SK-N-SH (cell line): ENCODE results near the gene IQCK. TPM values are rescaled to one million over a fixed set of nuclear protein-coding genes. Genes with fewer than 3 reads are reported as not detected.

Source experiments
- CTCF ChIA-PET: fragments of 300-600, 350-600 bp; formaldehyde crosslinking; extraction: SDS; loops from one replicate; lab custom pipeline; 2021; lab: Yijun Ruan, JAX
- POLR2A ChIA-PET: fragments of 350-600 bp; sonication (Branson Sonifier 250); formaldehyde crosslinking; extraction: SDS; loops from one replicate; lab custom pipeline; 2020; ENCODE audit warnings: antibody characterized with exemption, inconsistent platforms; lab: Yijun Ruan, JAX
- DNase-seq: peaks from one replicate; pipeline ENCODE4 v3.0.0; 2012
- H2AFZ ChIP-seq: fragments of 200-600 bp; sonication (generic); 2 replicates; pipeline ENCODE4 v1.8.1; 2016; ENCODE audit warnings: antibody characterized with exemption, mild to moderate bottlenecking, low read depth
- H3F3A ChIP-seq: fragments of 200-600 bp; sonication (generic); replicated peaks from 2 replicates; pipeline ENCODE3; 2016; ENCODE audit warnings: antibody characterized with exemption, mild to moderate bottlenecking; ENCODE audit not compliant: insufficient read depth
- H3K27ac ChIP-seq, 2 experiments: fragments of 200-500 bp in 1 of 2; fragments of 200-600 bp in 1 of 2; sonication (Bioruptor generic) in 1 of 2; sonication (generic), shearing (Covaris generic) in 1 of 2; 2 replicates each; pipeline versions ENCODE4 v1.5.1 to v1.6.1; 2014 to 2016; ENCODE audit warnings: low read depth in 2 of 2, inconsistent platforms in 1 of 2, low read length in 1 of 2, mild to moderate bottlenecking in 1 of 2, mixed read lengths in 1 of 2
- H3K27me3 ChIP-seq: fragments of 200-600 bp; sonication (generic), shearing (Covaris generic); 2 replicates; pipeline ENCODE4 v1.6.1; 2016; ENCODE audit warnings: mixed run types; ENCODE audit not compliant: insufficient read depth
- H3K36me3 ChIP-seq, 2 experiments: fragments of 200-500 bp in 1 of 2; fragments of 200-600 bp in 1 of 2; sonication (Bioruptor generic) in 1 of 2; sonication (generic) in 1 of 2; replicated peaks in 1 of 2; 2 replicates each; pipeline versions ENCODE3 to v1.5.1; 2014 to 2016; ENCODE audit warnings: low read length in 1 of 2, mild to moderate bottlenecking in 1 of 2; ENCODE audit not compliant: insufficient read depth in 2 of 2, control insufficient read depth in 1 of 2
- H3K4me1 ChIP-seq, 2 experiments: fragments of 200-500 bp in 1 of 2; fragments of 200-600 bp in 1 of 2; sonication (Bioruptor generic) in 1 of 2; sonication (generic), shearing (Covaris generic) in 1 of 2; 2 replicates each; pipeline versions ENCODE4 v1.5.1 to v1.6.1; 2014 to 2016; ENCODE audit warnings: low read depth in 1 of 2, low read length in 1 of 2, mixed run types in 1 of 2; ENCODE audit not compliant: insufficient read depth in 2 of 2, control insufficient read depth in 1 of 2
- H3K4me2 ChIP-seq: fragments of 200-600 bp; sonication (generic), shearing (Covaris generic); 2 replicates; pipeline ENCODE4 v1.6.1; 2017; ENCODE audit warnings: mixed run types
- H3K4me3 ChIP-seq, 2 experiments: fragments of 200-500 bp in 1 of 2; fragments of 200-600 bp in 1 of 2; sonication (Bioruptor generic) in 1 of 2; sonication (generic), shearing (Covaris generic) in 1 of 2; 2 replicates each; pipeline versions ENCODE4 v1.5.1 to v1.8.1; 2014 to 2016; ENCODE audit warnings: low read depth in 2 of 2, inconsistent platforms in 1 of 2, low read length in 1 of 2, mild to moderate bottlenecking in 1 of 2, mixed read lengths in 1 of 2, moderate library complexity in 1 of 2
- H3K79me2 ChIP-seq: fragments of 200-600 bp; sonication (generic); 2 replicates; pipeline ENCODE4 v1.8.1; 2017; ENCODE audit warnings: mild to moderate bottlenecking; ENCODE audit not compliant: insufficient read depth
- H3K9ac ChIP-seq: fragments of 200-600 bp; sonication (generic); 2 replicates; pipeline ENCODE4 v1.6.1; 2017; ENCODE audit warnings: mixed run types
- H3K9me2 ChIP-seq: fragments of 200-600 bp; sonication (generic); 2 replicates; pipeline ENCODE4 v1.6.1; 2017; ENCODE audit warnings: mixed run types
- H3K9me3 ChIP-seq: fragments of 200-600 bp; sonication (generic); 2 replicates; pipeline ENCODE4 v1.6.1; 2017; ENCODE audit warnings: mixed run types, mild to moderate bottlenecking, moderate library complexity
- H4K20me1 ChIP-seq: fragments of 200-600 bp; sonication (generic); 2 replicates; pipeline ENCODE4 v1.6.1; 2017; ENCODE audit warnings: mild to moderate bottlenecking, mixed run types; ENCODE audit not compliant: insufficient read depth
- ELF1 ChIP-seq: IDR thresholded peaks from 2 replicates; pipeline ENCODE4 v1.4.0; 2012
- TEAD4 ChIP-seq: IDR thresholded peaks from 2 replicates; pipeline ENCODE4 v1.4.0; 2012; ENCODE audit warnings: mild to moderate bottlenecking, borderline replicate concordance; ENCODE audit not compliant: insufficient read depth
- WGBS: methylation state at CpG from one replicate; pipeline ENCODE4 v1.1.6; 2017; ENCODE audit warnings: low lambda C conversion rate; 5-methylcytosine and 5-hydroxymethylcytosine counted together
- polyA plus RNA-seq, 3 experiments: library from polyadenylated mRNA; depleted of rRNA; stranded (reverse); fragments of >200 nt; gene quantifications; 2 replicates each; pipeline ENCODE4 v1.2.3, GENCODE V29; 2012
- TF ChIP-seq, protein P1 (sequence below): IDR thresholded peaks from 2 replicates; pipeline ENCODE4; 2012
- TF ChIP-seq, protein P2 (sequence below): IDR thresholded peaks from 2 replicates; pipeline ENCODE4 v1.6.1; 2012; ENCODE audit warnings: mild to moderate bottlenecking, low read depth, low read length, moderate library complexity

IQCK gene
- polyA plus RNA-seq, 1 of the 3 experiments (the other 2 are of a cell fraction): 7.3 TPM

- TF ChIP-seq, protein P1, sequence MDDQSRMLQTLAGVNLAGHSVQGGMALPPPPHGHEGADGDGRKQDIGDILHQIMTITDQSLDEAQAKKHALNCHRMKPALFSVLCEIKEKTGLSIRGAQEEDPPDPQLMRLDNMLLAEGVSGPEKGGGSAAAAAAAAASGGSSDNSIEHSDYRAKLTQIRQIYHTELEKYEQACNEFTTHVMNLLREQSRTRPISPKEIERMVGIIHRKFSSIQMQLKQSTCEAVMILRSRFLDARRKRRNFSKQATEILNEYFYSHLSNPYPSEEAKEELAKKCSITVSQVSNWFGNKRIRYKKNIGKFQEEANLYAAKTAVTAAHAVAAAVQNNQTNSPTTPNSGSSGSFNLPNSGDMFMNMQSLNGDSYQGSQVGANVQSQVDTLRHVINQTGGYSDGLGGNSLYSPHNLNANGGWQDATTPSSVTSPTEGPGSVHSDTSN: no peak
- TF ChIP-seq TEAD4 (no peak), ELF1 (no peak)
- TF ChIP-seq, protein P2, sequence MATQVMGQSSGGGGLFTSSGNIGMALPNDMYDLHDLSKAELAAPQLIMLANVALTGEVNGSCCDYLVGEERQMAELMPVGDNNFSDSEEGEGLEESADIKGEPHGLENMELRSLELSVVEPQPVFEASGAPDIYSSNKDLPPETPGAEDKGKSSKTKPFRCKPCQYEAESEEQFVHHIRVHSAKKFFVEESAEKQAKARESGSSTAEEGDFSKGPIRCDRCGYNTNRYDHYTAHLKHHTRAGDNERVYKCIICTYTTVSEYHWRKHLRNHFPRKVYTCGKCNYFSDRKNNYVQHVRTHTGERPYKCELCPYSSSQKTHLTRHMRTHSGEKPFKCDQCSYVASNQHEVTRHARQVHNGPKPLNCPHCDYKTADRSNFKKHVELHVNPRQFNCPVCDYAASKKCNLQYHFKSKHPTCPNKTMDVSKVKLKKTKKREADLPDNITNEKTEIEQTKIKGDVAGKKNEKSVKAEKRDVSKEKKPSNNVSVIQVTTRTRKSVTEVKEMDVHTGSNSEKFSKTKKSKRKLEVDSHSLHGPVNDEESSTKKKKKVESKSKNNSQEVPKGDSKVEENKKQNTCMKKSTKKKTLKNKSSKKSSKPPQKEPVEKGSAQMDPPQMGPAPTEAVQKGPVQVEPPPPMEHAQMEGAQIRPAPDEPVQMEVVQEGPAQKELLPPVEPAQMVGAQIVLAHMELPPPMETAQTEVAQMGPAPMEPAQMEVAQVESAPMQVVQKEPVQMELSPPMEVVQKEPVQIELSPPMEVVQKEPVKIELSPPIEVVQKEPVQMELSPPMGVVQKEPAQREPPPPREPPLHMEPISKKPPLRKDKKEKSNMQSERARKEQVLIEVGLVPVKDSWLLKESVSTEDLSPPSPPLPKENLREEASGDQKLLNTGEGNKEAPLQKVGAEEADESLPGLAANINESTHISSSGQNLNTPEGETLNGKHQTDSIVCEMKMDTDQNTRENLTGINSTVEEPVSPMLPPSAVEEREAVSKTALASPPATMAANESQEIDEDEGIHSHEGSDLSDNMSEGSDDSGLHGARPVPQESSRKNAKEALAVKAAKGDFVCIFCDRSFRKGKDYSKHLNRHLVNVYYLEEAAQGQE: no peak
Measured at GRCh38 chr16:19717314-19717713, 757 bp upstream of the IQCK start (continued).

DNA sequence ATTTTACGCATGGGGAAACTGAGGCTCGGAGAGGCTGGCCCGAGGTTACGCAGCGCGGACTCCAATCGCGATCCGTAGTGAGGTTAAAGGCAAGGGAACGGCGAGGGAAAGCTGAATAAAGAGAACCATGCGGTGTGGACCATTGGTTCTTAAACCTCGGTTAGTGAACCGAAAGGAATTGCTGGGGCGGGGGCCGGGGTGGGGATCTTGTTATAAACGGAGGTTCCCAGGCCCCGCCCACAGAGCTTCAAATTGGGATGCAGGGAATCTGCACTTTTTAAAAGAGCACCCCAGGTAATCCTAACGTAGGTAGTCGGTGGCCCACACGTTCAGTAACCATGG is 524 bp downstream of the IQCK start:
- CTCF ChIA-PET: interaction anchor here (0.9 to 1.2 kb wide), 3 partner anchors 162 to 168 kb away, joined by 3 read pairs; partner anchors contain the start of gene VPS35L
- Histone ChIP-seq H3K79me2 (peaks cover 62% of the 10 kb centered on the region), H3K27ac (peak overlapping the region; percentile 72 to 83)

More for the DNA sequence above, 524 bp downstream of the IQCK start:
- peak overlapping the region; percentile 85 for H3K4me2 ChIP-seq
- 2% methylated on average over 19 of the region's 21 CpGs for WGBS
- H3K27me3 ChIP-seq: no peaks in the 10 kb centered on the region
- POLR2A ChIA-PET: interaction anchor here (1.0 to 2.1 kb wide), 4 partner anchors 12 to 166 kb away, joined by 3 to 7 read pairs (median 6); partner anchors contain the start of genes GPRC5B and VPS35L
- H3K9me3 ChIP-seq: no peaks in the 10 kb centered on the region
- peaks cover 10% of the 10 kb centered on the region; the same call in 1 of the 2 replicates for H4K20me1 ChIP-seq
- H2AFZ ChIP-seq: peak overlapping the region; percentile 97
- peak overlapping the region; percentile 83 to 100 for H3K4me3 ChIP-seq
- no peak for DNase-seq
- peaks cover 0 to 12% of the 10 kb centered on the region in 2 experiments; a peak in 1 of 4 replicates for H3K4me1 ChIP-seq
- H3K9me2 ChIP-seq: no peaks in the 10 kb centered on the region
- H3K9ac ChIP-seq: peak overlapping the region; percentile 91; the same call in 1 of the 2 replicates
- peaks cover 9 to 15% of the 10 kb centered on the region in 2 experiments for H3K36me3 ChIP-seq
- H3F3A ChIP-seq: no peaks in the 10 kb centered on the region
- TF ChIP-seq, protein P2: no peak
- TF ChIP-seq, all 33 proteins: peak for 0
